Measurements from ENCODE around the gene EID3. TPM values are rescaled to one million over a fixed set of nuclear protein-coding genes. Genes with fewer than 3 reads are reported as not detected.

The EID3 gene
- total and polyA plus RNA-seq, 10 of the 15 experiments (the other 5 are each of a cell fraction or from before 2014, with no cell fraction given): 0.92 to 7.0 (median 4.3) TPM

DNA sequence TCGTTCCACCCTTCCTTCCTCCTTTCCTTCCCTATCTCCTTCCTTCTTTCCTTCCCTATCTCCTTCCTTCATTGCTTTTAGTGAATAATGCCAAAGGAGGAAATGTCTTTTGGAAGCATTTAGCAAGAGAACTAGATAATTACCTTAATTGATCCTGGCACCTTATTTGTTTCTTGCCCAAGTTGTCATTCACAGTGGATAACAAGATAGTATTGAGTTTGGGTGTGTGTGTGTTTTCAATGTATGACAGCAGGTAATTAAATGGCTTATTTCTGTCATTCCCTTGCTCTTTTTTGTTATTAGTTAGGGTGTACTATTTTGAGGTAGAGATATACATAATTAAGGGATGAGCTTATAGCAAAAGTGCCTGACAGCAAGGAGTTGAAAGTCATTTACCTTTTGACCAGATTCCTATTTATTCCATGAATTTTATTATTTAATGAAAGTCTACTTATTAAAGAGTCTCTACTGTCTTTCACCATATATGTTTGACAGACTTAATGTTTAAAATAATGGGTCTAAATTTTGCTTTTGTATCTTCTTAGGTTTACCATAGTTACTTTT, 30.2 kb downstream of the EID3 start:
- H3K27ac ChIP-seq (ENCODE audit: control insufficient read depth, insufficient read depth): no peak overlapping the region
- H3K27me3 ChIP-seq (replicated peaks in 1 of 2; ENCODE audit: control insufficient read depth in 2 of 2, insufficient read depth in 2 of 2, low read length in 1 of 2): no peaks in the 10 kb centered on the region
- H4K20me1 ChIP-seq (ENCODE audit: control insufficient read depth, insufficient read depth): no peaks in the 10 kb centered on the region
- no peaks in the 10 kb centered on the region for H3K9me3 ChIP-seq (replicated peaks; ENCODE audit: control insufficient read depth, insufficient read depth, low read length)
- ChIA-PET RAD21 (ENCODE audit: unreplicated experiment) (no interaction called here), SMC1A (ENCODE audit: uncharacterized antibody, unreplicated experiment) (interaction anchor here (2.0 kb wide), 1 partner anchor 30 kb away, joined by 6 read pairs; the partner anchor contains the start of gene EID3), POLR2A (no interaction called here), CTCF (interaction anchor here (1.0 kb wide), 1 partner anchor 31 kb away, joined by 3 read pairs; no protein-coding TSS in a partner anchor)
- H3K4me2 ChIP-seq (ENCODE audit: control insufficient read depth, insufficient read depth): no peak overlapping the region
- ATAC-seq: no peak
- WGBS (ENCODE audit: insufficient coverage, insufficient replicate concordance, low lambda C conversion rate, missing lambda C conversion rate): 100% methylated on average over 1 of the region's 1 CpG
- no peak for DNase-seq (ENCODE audit: low read depth, low spot score)
- in situ Hi-C loops (cut with MboI): no loop called here
- H3K36me3 ChIP-seq (ENCODE audit: control insufficient read depth in 2 of 2, insufficient read depth in 2 of 2, low read length in 1 of 2): peaks cover 7 to 36% of the 10 kb centered on the region in 2 experiments
- H3K79me2 ChIP-seq (ENCODE audit: control insufficient read depth, insufficient read depth, low read length): no peaks in the 10 kb centered on the region
- FAIRE-seq: peak; percentile 49
- TF ChIP-seq ZNF274 (IDR thresholded peaks at IDR 0.05; ENCODE audit: insufficient read depth, insufficient read length): no peak
- no peak for TF ChIP-seq EED (IDR thresholded peaks at IDR 0.05; ENCODE audit: low read depth)
- TF ChIP-seq RB1 (IDR thresholded peaks at IDR 0.05; ENCODE audit: borderline replicate concordance): no peak
- TF ChIP-seq, protein P1, sequence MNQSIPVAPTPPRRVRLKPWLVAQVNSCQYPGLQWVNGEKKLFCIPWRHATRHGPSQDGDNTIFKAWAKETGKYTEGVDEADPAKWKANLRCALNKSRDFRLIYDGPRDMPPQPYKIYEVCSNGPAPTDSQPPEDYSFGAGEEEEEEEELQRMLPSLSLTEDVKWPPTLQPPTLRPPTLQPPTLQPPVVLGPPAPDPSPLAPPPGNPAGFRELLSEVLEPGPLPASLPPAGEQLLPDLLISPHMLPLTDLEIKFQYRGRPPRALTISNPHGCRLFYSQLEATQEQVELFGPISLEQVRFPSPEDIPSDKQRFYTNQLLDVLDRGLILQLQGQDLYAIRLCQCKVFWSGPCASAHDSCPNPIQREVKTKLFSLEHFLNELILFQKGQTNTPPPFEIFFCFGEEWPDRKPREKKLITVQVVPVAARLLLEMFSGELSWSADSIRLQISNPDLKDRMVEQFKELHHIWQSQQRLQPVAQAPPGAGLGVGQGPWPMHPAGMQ (IDR thresholded peaks at IDR 0.05; ENCODE audit: borderline replicate concordance): no peak
- no peak for TF ChIP-seq CHD2 (IDR thresholded peaks at IDR 0.05; ENCODE audit: borderline replicate concordance, low read depth, low read length)
- TF ChIP-seq MTA2 (IDR thresholded peaks at IDR 0.05; ENCODE audit: low read depth): no peak
- no peak for TF ChIP-seq CREB1 (IDR thresholded peaks at IDR 0.05; ENCODE audit: low read depth)
- TF ChIP-seq YY1 (IDR thresholded peaks at IDR 0.05; ENCODE audit: low read depth, low read length): no peak
- TF ChIP-seq, protein P2, sequence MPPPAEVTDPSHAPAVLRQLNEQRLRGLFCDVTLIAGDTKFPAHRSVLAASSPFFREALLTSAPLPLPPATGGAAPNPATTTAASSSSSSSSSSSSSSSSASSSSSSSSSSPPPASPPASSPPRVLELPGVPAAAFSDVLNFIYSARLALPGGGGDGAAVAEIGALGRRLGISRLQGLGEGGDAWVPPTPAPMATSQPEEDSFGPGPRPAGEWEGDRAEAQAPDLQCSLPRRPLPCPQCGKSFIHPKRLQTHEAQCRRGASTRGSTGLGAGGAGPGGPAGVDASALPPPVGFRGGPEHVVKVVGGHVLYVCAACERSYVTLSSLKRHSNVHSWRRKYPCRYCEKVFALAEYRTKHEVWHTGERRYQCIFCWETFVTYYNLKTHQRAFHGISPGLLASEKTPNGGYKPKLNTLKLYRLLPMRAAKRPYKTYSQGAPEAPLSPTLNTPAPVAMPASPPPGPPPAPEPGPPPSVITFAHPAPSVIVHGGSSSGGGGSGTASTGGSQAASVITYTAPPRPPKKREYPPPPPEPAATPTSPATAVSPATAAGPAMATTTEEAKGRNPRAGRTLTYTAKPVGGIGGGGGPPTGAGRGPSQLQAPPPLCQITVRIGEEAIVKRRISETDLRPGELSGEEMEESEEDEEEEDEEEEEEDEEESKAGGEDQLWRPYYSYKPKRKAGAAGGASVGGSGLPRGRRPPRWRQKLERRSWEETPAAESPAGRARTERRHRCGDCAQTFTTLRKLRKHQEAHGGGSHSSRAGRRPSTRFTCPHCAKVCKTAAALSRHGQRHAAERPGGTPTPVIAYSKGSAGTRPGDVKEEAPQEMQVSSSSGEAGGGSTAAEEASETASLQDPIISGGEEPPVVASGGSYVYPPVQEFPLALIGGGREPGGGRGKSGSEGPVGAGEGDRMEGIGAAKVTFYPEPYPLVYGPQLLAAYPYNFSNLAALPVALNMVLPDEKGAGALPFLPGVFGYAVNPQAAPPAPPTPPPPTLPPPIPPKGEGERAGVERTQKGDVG (CRISPR knock-in tag; IDR thresholded peaks at IDR 0.05): no peak
- TF ChIP-seq RELA (IDR thresholded peaks at IDR 0.05; ENCODE audit: borderline replicate concordance, partially characterized antibody): no peak
- TF ChIP-seq, protein P3, sequence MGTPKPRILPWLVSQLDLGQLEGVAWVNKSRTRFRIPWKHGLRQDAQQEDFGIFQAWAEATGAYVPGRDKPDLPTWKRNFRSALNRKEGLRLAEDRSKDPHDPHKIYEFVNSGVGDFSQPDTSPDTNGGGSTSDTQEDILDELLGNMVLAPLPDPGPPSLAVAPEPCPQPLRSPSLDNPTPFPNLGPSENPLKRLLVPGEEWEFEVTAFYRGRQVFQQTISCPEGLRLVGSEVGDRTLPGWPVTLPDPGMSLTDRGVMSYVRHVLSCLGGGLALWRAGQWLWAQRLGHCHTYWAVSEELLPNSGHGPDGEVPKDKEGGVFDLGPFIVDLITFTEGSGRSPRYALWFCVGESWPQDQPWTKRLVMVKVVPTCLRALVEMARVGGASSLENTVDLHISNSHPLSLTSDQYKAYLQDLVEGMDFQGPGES (IDR thresholded peaks at IDR 0.05): no peak
- no peak for TF ChIP-seq ZNF384 (IDR thresholded peaks at IDR 0.05; ENCODE audit: borderline replicate concordance, low read depth, low read length)
- TF ChIP-seq TCF7 (IDR thresholded peaks at IDR 0.05; ENCODE audit: borderline replicate concordance): no peak
- no peak overlapping the region for H3K9ac ChIP-seq (ENCODE audit: control insufficient read depth, insufficient read depth, low read length)
- H3K4me1 ChIP-seq (ENCODE audit: control insufficient read depth, insufficient read depth, low read length): no peaks in the 10 kb centered on the region
- intact Hi-C loops (cut with micrococcal nuclease; ENCODE audit: unreplicated experiment): no loop called here
- no TSS peak for BruUV-seq (replicated peaks)
- H2AFZ ChIP-seq (ENCODE audit: control insufficient read depth, low read depth, low read length): no peak overlapping the region
- H3K4me3 ChIP-seq: no peak overlapping the region

All from GM12878 (cell line).